SJCRH30 (cell line): ENCODE measurements around the gene CLDN34. TPM values are rescaled to one million over a fixed set of nuclear protein-coding genes. Genes with fewer than 3 reads are reported as not detected.

Source experiments
- DNase-seq, 2 experiments: peaks; one replicate each; pipeline ENCODE4 v3.0.0-alpha.2; 2015 to 2020
- H3K27ac ChIP-seq: fragments of 250-450 bp; sonication (Bioruptor Pico); 2 replicates; pipeline ENCODE4 v1.5.1; 2020; ENCODE audit warnings: mild to moderate bottlenecking, moderate library complexity
- H3K27me3 ChIP-seq: fragments of 250-450 bp; sonication (Bioruptor Pico); 2 replicates; pipeline ENCODE4 v1.5.1; 2020; ENCODE audit warnings: mild to moderate bottlenecking, moderate library complexity
- H3K36me3 ChIP-seq: fragments of 250-450 bp; sonication (Bioruptor Pico); 2 replicates; pipeline ENCODE4 v1.5.1; 2020; ENCODE audit warnings: mild to moderate bottlenecking, moderate library complexity
- H3K4me1 ChIP-seq: fragments of 250-450 bp; sonication (Bioruptor Pico); 2 replicates; pipeline ENCODE4 v1.5.1; 2020; ENCODE audit warnings: mild to moderate bottlenecking, moderate library complexity
- H3K4me3 ChIP-seq: fragments of 250-450 bp; sonication (Bioruptor Pico); 2 replicates; pipeline ENCODE4 v1.5.1; 2020; ENCODE audit warnings: mild to moderate bottlenecking, moderate library complexity
- H3K9me3 ChIP-seq: fragments of 250-450 bp; sonication (Bioruptor Pico); replicated peaks from 2 replicates; pipeline ENCODE4 v1.5.1; 2020; ENCODE audit warnings: mild to moderate bottlenecking, moderate library complexity
- total RNA-seq: library from RNA; depleted of rRNA; stranded (reverse); fragments of >200 nt; shearing (Covaris generic); gene quantifications from 2 replicates; pipeline ENCODE4 v1.2.3, GENCODE V29; 2014; rRNA removed

The CLDN34 gene
- not detected in 2 replicates for total RNA-seq

GRCh38 chrX:9966775-9967408, at the start of gene CLDN34:
CLDN34 (plus strand) TSS chrX:9967358; CDS start chrX:9967358, 0 bp downstream.
- H3K4me1 ChIP-seq = no peaks in the 10 kb centered on the region
- no peak for DNase-seq
- H3K9me3 ChIP-seq = no peaks in the 10 kb centered on the region
- no peaks in the 10 kb centered on the region for H3K27me3 ChIP-seq
- no peak within 1 kb of the TSS for H3K27ac ChIP-seq
- H3K36me3 ChIP-seq = no peaks in the 10 kb centered on the region
- H3K4me3 ChIP-seq = no peak within 1 kb of the TSS

DNA sequence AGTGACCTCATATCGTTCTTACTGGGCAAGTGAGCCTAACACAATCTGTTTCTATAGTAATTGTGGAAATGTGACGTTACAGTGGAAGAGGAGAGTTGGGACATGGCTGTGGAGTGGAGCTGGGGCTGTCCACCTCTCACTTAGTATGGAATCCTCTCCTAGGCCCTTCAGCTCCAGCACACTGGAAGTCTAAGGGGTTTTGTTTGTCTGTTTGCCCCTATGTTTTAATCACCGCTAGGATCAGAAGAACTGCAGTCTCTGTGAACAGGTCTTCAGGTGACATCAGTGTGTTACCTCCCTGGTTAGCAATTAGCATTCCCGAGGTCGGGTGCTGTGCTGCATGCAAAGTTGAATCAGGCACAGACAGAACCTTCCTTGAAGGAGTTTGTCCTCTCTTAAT, 49.3 kb upstream of the CLDN34 start:
- DNase-seq = no peak
- Histone ChIP-seq H3K27me3 (no peaks in the 10 kb centered on the region), H3K4me3 (no peak overlapping the region), H3K27ac (no peak overlapping the region), H3K9me3 (no peaks in the 10 kb centered on the region), H3K4me1 (no peaks in the 10 kb centered on the region), H3K36me3 (no peaks in the 10 kb centered on the region)

DNA sequence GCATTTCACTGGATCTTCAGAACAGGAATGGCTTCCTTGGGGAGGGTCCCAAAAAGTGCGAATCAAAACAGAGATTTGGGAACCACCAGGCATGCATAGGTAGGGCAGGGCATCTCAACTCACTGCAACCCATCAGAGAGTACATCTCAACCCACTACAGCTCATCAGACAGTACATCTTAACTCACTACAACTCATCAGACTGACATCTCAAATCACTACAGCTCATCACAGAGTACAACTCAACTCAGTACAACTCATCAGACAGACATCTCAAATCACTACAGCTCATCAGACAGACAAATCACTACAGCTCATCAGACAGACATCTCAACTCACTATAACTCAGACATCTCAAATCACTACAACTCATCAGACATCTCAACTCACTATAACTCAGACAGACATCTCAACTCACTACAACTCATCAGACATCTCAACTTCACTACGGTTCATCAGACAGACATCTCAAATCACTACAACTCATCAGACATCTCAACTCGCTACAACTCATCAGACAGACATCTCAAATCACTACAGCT, 47.5 kb upstream of the CLDN34 start:
- no peaks in the 10 kb centered on the region for H3K9me3 ChIP-seq
- no peaks in the 10 kb centered on the region for H3K27me3 ChIP-seq
- no peak overlapping the region for H3K4me3 ChIP-seq
- no peaks in the 10 kb centered on the region for H3K4me1 ChIP-seq
- no peak for DNase-seq
- H3K36me3 ChIP-seq = no peaks in the 10 kb centered on the region
- H3K27ac ChIP-seq = no peak overlapping the region

DNA sequence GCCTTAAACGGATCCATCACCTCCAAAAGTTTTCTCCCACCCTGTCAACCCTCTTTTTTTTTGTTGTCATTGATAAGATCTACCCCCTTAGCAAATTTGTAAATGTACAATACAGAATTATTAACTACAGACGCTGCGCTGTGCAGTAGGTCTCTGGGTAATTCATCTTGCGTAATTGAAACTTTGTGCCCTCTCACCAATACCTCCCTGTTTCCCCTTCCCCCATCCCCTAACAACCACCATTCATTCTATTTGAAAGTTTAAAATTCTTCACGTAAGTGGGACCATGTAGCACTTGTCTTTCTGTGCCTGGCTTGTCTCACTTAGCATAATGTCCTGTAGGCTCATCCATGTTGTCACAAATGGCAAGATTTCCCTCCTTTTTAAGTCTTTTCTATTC, 45.8 kb upstream of the CLDN34 start:
- no peaks in the 10 kb centered on the region for H3K4me1 ChIP-seq

DNA sequence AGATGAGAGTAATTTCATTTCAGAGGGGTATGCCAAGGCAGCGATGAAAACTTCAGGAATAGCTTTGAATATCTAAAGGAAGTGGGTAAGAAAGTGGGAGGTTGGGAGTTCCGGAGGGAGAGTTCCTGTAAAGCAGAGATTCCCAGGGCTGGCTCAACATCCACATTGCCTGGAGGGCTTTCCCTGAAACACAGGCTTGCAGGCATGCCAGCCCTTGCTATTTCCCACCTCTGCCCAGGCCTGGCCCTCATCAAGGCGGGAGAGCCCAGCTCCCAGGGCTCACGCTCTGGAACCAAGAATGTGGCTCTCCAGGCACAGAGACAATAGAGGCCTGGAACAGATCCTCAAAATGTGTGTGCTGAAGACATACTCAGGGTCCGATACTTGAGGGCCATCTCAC, 43.8 kb upstream of the CLDN34 start:
- no peaks in the 10 kb centered on the region for H3K4me1 ChIP-seq
- no peak for DNase-seq
- no peaks in the 10 kb centered on the region for H3K9me3 ChIP-seq
- H3K4me3 ChIP-seq = no peak overlapping the region
- H3K27ac ChIP-seq = no peak overlapping the region
- H3K27me3 ChIP-seq = no peaks in the 10 kb centered on the region
- no peaks in the 10 kb centered on the region for H3K36me3 ChIP-seq

More for the DNA sequence above, 45.8 kb upstream of the CLDN34 start:
- Histone ChIP-seq H3K27ac (no peak overlapping the region), H3K9me3 (no peaks in the 10 kb centered on the region), H3K4me3 (no peak overlapping the region), H3K36me3 (no peaks in the 10 kb centered on the region), H3K27me3 (no peaks in the 10 kb centered on the region)
- no peak for DNase-seq

GRCh38 chrX:9926002-9926401, 41.2 kb upstream of the CLDN34 start:
- Histone ChIP-seq H3K27ac (no peak overlapping the region), H3K4me1 (no peaks in the 10 kb centered on the region), H3K9me3 (no peaks in the 10 kb centered on the region), H3K27me3 (no peaks in the 10 kb centered on the region), H3K36me3 (no peaks in the 10 kb centered on the region), H3K4me3 (no peak overlapping the region)
- no peak for DNase-seq

GRCh38 chrX:9927698-9928482, 39.3 kb upstream of the CLDN34 start:
- peak; percentile 22 to 54 for DNase-seq
- Histone ChIP-seq H3K27me3 (no peaks in the 10 kb centered on the region), H3K4me3 (no peak overlapping the region), H3K27ac (no peak overlapping the region), H3K4me1 (no peaks in the 10 kb centered on the region), H3K36me3 (no peaks in the 10 kb centered on the region), H3K9me3 (no peaks in the 10 kb centered on the region)

DNA sequence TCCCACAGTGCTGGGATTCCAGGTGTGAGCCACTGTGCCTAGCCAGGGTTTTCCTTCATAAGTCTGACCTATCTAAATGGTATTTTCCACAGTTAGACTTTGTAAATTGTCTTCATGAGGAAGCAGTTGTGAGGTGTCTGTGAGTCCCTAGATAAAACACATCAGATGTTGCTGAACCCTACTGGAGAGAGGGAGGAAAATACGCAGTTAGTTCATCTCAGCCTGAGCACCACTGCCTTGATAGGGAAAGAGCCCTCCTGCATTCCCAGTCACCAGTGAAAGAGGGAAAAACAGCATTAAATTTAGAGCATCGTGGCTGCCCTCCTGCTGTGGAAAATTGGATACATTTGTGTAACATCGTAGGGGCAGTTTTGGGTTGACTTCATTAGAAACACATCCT, 31.7 kb upstream of the CLDN34 start:
- Histone ChIP-seq H3K36me3 (no peaks in the 10 kb centered on the region), H3K4me3 (no peak overlapping the region), H3K27me3 (no peaks in the 10 kb centered on the region), H3K4me1 (peaks cover 5% of the 10 kb centered on the region; the same call in 1 of the 2 replicates), H3K27ac (no peak overlapping the region), H3K9me3 (no peaks in the 10 kb centered on the region)
- DNase-seq = no peak

DNA sequence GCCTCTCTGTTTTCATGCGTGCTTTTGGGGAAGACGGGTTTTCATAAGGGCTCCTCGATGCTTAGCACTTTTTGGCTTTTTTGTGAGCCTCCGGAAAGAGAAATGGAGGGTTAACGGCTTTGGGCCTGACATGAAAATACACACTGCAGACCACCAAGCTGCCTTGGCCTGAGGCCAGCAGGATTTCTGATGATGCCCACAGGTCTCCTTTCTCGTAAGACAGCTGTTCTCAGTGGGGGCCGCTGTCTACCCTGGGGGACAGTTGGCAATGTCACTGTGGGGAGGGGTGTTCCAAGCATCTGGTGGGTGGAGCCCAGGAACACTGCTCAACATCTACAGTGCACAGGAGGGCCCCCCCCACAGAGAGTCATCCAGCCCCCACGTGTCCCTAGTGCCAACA, 29.4 kb upstream of the CLDN34 start:
- no peaks in the 10 kb centered on the region for H3K9me3 ChIP-seq
- H3K4me3 ChIP-seq = no peak overlapping the region
- no peaks in the 10 kb centered on the region for H3K36me3 ChIP-seq
- no peak overlapping the region for H3K27ac ChIP-seq
- peak; percentile 39 to 58 for DNase-seq
- no peaks in the 10 kb centered on the region for H3K27me3 ChIP-seq
- H3K4me1 ChIP-seq = peaks cover 5% of the 10 kb centered on the region; the same call in 1 of the 2 replicates

DNA sequence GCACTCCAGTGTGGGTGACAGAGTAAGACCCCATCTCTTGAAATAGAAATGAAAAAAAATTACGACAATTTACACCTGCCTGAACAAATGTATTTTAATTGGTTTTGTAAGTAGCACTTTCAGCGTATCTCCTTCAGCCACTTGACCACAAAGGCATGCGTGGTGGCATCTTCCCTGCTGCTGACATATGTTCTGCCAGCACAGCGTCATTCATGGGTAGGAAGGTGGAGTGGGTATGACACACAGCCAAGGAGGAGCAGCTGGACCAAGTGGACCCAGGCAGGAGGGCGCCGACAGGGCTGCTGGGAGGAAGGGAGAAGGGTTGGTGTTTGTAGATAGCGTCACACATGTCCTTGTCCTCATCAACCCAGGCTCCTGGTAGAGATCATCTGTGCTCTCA, 28.6 kb upstream of the CLDN34 start:
- no peak overlapping the region for H3K27ac ChIP-seq
- no peaks in the 10 kb centered on the region for H3K27me3 ChIP-seq
- H3K4me3 ChIP-seq = no peak overlapping the region
- H3K4me1 ChIP-seq = peaks cover 5% of the 10 kb centered on the region; the same call in 1 of the 2 replicates
- DNase-seq = no peak
- H3K9me3 ChIP-seq = no peaks in the 10 kb centered on the region
- H3K36me3 ChIP-seq = no peaks in the 10 kb centered on the region

GRCh38 chrX:9940421-9940820, 26.7 kb upstream of the CLDN34 start:
- Histone ChIP-seq H3K4me1 (peaks cover 5% of the 10 kb centered on the region; the same call in 1 of the 2 replicates), H3K4me3 (no peak overlapping the region), H3K27ac (no peak overlapping the region), H3K36me3 (no peaks in the 10 kb centered on the region), H3K27me3 (no peaks in the 10 kb centered on the region), H3K9me3 (no peaks in the 10 kb centered on the region)
- DNase-seq = peak; percentile 32 to 55

- no peak overlapping the region for H3K4me3 ChIP-seq
- no peaks in the 10 kb centered on the region for H3K36me3 ChIP-seq
- peaks cover 5% of the 10 kb centered on the region; the same call in 1 of the 2 replicates for H3K4me1 ChIP-seq
- no peak for DNase-seq
- no peak overlapping the region for H3K27ac ChIP-seq
- no peaks in the 10 kb centered on the region for H3K27me3 ChIP-seq
- H3K9me3 ChIP-seq = no peaks in the 10 kb centered on the region
These were observed 25.1 kb upstream of the CLDN34 start for GRCh38 chrX:9942086-9942485.

DNA sequence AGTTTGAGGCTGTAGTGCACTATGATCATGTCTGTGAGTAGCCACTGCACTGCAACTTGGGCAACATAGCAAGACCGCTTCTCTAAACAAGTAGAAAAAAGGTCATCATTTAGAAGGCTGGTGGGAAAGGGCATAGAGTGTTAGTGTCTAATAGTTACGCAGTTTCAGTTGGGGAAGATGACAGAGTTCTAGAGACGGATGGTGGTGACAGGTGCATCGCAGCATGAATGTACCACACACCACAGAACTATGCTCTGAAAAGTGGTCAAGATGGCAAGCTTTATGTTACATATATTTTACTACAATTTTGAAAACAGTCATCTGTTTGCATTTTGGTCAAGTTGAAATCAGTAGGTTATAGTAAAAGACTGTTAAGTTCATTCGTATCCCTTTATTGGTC, 23.7 kb upstream of the CLDN34 start:
- DNase-seq = no peak
- H3K27me3 ChIP-seq = no peaks in the 10 kb centered on the region
- no peaks in the 10 kb centered on the region for H3K36me3 ChIP-seq
- no peak overlapping the region for H3K4me3 ChIP-seq
- H3K4me1 ChIP-seq = no peaks in the 10 kb centered on the region
- H3K9me3 ChIP-seq = no peaks in the 10 kb centered on the region
- no peak overlapping the region for H3K27ac ChIP-seq

DNA sequence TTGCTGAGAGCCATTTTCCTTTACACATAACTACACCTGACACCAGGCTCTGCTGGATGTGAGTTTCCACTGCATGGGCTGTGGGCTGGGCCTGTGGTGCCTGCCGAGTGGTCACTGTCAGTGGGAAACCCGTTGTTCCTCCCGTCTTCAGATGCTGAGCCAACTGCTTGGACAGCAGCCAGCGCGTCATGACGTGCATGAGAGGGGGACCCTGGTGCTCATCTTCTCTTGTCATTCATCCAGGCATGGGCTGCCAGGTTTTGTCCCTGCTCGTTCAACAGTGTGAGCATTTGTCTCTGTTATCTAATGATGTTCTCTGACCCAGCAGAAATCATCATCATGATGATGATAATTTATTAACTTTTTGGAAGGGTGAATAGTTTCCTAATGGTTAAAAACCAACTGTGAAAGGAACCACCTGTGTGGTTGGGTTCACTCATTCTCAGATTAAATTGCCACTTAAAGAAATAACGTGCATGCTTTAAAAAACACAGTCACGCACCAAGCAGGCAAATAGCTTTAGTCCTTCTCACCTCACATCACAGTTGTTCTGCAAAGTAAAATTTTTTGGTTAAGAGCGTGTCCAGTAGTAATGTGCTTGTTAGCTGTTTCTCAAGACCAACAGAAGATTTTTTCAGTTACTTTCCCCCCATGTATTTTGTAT, 19.9 kb upstream of the CLDN34 start:
- Histone ChIP-seq H3K9me3 (no peaks in the 10 kb centered on the region), H3K4me1 (no peaks in the 10 kb centered on the region), H3K27me3 (no peaks in the 10 kb centered on the region), H3K36me3 (no peaks in the 10 kb centered on the region), H3K4me3 (no peak overlapping the region), H3K27ac (no peak overlapping the region)
- DNase-seq = no peak

DNA sequence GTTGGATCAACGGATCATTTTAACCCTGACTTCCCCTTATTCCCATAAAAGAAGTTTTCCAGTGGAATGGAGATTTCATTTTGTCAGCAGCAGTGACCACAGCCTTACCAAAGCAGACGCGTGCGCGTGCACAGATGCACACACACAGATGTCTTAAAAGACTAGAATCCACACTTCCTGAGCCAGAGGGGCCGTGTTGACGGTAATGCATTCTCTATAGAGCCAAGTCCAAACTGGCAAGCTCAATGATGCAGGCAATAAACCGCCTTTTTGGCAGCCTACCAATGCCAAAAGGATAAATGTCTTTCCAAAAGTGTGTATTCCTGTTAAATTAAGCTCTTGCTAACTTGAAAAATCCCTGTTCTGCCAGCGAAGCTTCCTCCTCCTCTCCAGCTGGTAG, 18.8 kb upstream of the CLDN34 start:
- Histone ChIP-seq H3K27ac (no peak overlapping the region), H3K27me3 (no peaks in the 10 kb centered on the region), H3K4me3 (no peak overlapping the region), H3K9me3 (no peaks in the 10 kb centered on the region), H3K4me1 (no peaks in the 10 kb centered on the region), H3K36me3 (no peaks in the 10 kb centered on the region)
- DNase-seq = no peak
